PFSK-1 (cell line): ENCODE results near the gene IGF1R.

Source experiments
- POLR2AphosphoS5 ChIP-seq: IDR thresholded peaks from 2 replicates; pipeline ENCODE4 v1.6.1; 2012; ENCODE audit warnings: low read depth, mild to moderate bottlenecking, control low read depth, low read length, moderate library complexity
- TAF1 ChIP-seq: IDR thresholded peaks from 2 replicates; pipeline ENCODE4 v1.6.1; 2012; ENCODE audit warnings: low read length, control low read depth, borderline replicate concordance; ENCODE audit not compliant: insufficient read depth

GRCh38 chr15:98653686-98654085 lies 5.3 kb downstream of the IGF1R start:
- TF ChIP-seq POLR2AphosphoS5: no peak
- TF ChIP-seq TAF1: no peak
